DMS114 treated with DMSO at 0.1 percent for 48 hours (cell line): Measurements from ENCODE around the gene PSMD5.

Experiments used
- DNase-seq: peaks from one replicate; lab custom pipeline; 2025; ENCODE audit not compliant: unreplicated experiment; lab: John Stamatoyannopoulos, UW

The PSMD5 gene

GRCh38 chr9:120856700-120857099 is 14.0 kb upstream of the PSMD5 start:
- DNase-seq, result no peak

GRCh38 chr9:120855827-120856670 is 13.3 kb upstream of the PSMD5 start:
- no peak for DNase-seq

- no peak for DNase-seq
Observed at GRCh38 chr9:120854596-120855327, 12.0 kb upstream of the PSMD5 start.

GRCh38 chr9:120853198-120853597 is 10.5 kb upstream of the PSMD5 start:
- no peak for DNase-seq

GRCh38 chr9:120852240-120853010 is 9.7 kb upstream of the PSMD5 start:
- no peak for DNase-seq

GRCh38 chr9:120851449-120851848 is 8.7 kb upstream of the PSMD5 start:
- no peak for DNase-seq

- DNase-seq, result no peak
Observed at GRCh38 chr9:120850315-120850714, 7.6 kb upstream of the PSMD5 start.

GRCh38 chr9:120846906-120847305 is 4.2 kb upstream of the PSMD5 start:
- no peak for DNase-seq

GRCh38 chr9:120846251-120846889 is 3.6 kb upstream of the PSMD5 start:
- no peak for DNase-seq

GRCh38 chr9:120845255-120845654 is 2.5 kb upstream of the PSMD5 start:
- DNase-seq, result no peak

- no peak for DNase-seq
Observed at GRCh38 chr9:120841930-120842684, 615 bp downstream of the PSMD5 start.

GRCh38 chr9:120839146-120839545 is 3.6 kb downstream of the PSMD5 start:
- DNase-seq, result no peak

- DNase-seq, result no peak
Observed at GRCh38 chr9:120837921-120838320, 4.8 kb downstream of the PSMD5 start.

GRCh38 chr9:120833325-120833724 is 9.4 kb downstream of the PSMD5 start:
- no peak for DNase-seq

GRCh38 chr9:120832807-120833206 is 9.9 kb downstream of the PSMD5 start:
- no peak for DNase-seq

GRCh38 chr9:120830865-120831264 is 11.9 kb downstream of the PSMD5 start:
- no peak for DNase-seq

GRCh38 chr9:120830151-120830550 is 12.6 kb downstream of the PSMD5 start:
- no peak for DNase-seq

- DNase-seq, result no peak
Observed at GRCh38 chr9:120829650-120830049, 13.1 kb downstream of the PSMD5 start.

GRCh38 chr9:120820095-120820494 is 22.6 kb downstream of the PSMD5 start:
- DNase-seq, result no peak

- no peak for DNase-seq
Observed at GRCh38 chr9:120818595-120818994, 24.1 kb downstream of the PSMD5 start.
